NCI-H2196 (cell line): ENCODE data around the gene KHDC1L.
"Not testable (repeated sequence)": the region's sequence is repeated elsewhere in the genome, so short reads cannot be mapped to it uniquely, and the experiment has no call there.

ENCODE experiments used
- DNase-seq: peaks from one replicate; lab custom pipeline; 2025; ENCODE audit not compliant: unreplicated experiment; lab: John Stamatoyannopoulos, UW

Gene KHDC1L

DNA sequence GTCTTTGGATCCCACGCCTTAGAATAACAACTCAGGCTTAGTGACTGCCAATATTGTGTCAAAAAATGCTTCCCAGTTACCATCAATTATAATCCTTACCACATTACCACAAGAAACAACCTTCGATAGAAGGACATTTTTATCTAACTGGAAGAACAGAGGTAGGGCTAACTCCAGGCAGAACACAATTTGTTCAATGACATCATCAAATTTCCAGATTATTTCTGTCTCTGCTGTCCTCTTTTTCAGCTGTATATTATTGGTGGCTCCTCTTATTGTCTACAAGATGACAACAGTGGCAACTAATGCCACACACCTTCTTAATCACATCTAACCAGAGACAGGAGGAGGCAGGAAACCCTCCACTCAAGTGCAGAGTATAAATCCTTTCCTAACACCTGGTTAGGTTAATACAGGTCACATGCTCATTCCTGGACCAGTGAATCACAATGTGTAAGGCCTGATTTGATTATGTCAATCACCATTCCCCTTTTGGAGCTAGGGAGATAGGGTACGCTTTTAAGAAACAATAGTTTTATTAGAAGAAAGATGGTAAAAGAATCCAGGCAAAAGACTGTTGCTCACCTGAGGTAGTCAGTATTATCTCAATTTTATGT is 18.0 kb downstream of the KHDC1L start:
- DNase-seq = no peak

DNA sequence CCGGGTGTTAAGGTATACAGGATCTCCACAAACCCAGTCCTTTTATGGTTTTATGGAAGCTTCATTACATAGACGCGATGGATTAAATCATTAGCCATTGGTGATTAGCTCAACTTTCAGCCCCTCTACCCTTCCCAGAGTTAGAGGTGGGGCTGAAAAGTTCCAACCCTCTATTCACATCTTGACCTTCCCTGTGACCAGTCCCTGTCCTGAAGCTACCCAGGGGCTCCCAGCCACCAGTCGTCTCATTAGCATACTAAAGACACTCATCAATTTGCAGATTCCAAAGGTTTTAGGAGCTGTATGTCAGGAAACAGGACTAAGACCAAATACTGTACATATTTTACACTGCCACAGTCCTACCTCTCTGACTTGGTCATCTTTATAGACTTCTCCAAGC is 21.0 kb downstream of the KHDC1L start:
- no peak for DNase-seq

DNA sequence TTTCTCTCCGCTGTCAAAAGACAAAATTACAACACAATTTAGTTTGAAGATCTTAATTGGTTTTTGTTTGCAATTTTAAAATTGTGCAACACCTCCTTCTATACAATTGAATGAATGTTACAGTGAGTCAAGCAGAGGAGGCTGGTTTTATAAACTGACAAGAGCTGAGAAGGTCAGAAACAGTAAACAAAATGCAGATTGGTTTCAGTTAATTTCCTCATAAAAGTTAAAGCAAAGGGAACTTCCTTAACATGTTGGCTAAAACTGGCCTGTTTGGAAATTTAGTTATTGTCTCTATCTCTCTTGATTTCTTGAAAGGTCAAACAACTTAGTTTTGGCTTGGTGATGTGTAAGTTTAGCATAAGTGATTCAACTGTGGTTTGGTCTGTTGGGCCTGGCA is 22.2 kb downstream of the KHDC1L start:
- DNase-seq = no peak

DNA sequence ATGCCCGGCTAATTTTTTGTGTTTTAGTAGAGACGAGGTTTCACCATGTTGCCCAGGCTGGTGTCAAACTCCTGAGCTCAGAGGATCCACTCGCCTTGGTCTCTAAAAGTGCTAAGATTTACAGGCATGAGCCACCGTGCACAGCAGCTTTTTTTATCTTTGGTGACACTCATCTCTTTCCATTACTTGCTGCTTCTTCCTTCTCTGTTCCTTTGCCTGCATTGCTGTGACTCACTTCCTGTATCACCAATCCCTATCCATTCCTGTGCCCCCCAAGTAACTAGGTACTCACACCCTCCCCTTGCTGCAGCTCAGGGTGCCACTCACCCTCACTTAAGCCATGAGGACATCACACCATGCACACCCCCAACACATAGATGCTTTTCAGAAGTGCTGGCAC is 24.6 kb downstream of the KHDC1L start:
- no peak for DNase-seq

DNA sequence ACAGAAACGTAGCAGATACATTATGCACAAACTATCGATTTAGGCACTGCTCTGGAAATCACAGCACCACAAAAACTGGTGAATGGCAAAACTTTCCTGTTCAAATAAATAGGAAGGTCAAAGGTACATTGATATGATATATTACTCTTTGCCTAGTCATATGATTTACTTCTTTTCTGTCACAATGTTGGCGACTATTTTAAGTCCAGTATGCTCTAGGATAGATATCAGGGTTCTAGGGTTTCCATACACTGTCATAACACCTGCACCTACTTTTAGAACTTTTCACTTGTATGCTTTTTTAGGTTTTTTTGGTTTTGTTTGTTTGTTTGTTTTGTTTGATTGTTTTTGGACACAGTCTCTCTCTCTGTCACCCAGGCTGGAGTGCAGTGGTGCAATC is 25.0 kb downstream of the KHDC1L start:
- DNase-seq = no peak

DNA sequence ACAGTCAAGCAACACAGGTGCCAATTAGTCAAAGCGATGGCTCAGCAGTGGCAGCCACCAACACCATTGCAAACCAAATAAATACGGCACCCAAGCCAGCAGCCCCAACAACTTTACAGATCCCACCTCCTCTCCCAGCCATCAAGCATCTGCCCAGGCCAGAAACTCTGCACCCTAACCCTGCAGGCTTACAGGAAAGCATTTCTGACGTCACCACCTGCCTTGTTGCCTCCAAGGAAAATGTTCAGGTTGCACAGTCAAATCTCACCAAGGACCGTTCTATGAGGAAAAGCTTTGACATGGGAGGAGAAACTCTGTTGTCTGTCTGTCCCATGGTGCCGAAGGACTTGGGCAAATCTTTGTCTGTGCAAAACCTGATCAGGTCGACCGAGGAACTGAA is 30.6 kb downstream of the KHDC1L start:
- no peak for DNase-seq

DNA sequence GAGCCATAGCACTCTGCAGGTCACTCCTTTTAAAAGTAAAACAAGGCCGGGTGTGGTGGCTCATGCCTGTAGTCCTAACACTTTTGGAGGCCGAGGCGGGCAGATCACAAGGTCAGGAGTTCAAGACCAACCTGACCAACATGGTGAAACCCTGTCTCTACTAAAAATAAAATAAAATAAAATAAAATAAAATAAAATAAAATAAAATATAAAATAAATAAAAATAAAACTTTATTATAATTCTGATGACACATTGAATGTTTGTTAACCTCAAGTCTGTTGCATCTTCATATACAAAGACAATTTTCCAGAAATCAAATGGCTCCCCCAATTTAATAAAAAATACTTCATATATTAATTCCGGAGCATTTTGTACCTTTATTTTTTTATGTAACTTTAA is 32.0 kb downstream of the KHDC1L start:
- not testable (repeated sequence) for DNase-seq

DNA sequence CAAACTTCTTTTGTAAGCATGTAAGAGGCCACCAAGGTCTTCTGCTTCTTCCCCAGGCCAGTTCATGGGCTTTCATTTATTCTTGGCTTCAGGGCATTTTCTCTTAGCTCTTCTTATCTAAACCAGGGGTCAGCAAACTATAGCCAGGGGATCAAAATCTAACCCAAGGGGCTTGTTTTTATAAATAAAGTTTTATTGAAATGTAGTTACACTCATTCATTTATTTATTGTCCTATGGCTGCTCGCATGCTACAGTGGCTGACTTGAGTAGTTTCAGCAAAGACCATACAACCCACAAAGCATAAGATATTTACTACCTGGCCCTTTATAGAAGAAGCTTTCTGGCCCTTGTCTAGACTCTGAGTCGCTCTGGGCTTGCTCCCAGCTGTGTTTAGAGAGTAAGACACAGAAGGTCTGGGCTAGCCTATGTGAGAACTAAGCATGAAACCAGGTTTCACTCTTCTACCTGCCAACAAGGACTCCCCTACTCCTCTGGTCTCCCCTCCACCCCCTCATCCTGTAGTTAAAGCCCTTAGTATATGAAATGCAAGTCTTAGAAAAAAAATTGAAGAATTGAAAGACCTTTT is 43.2 kb downstream of the KHDC1L start:
- no peak for DNase-seq

DNA sequence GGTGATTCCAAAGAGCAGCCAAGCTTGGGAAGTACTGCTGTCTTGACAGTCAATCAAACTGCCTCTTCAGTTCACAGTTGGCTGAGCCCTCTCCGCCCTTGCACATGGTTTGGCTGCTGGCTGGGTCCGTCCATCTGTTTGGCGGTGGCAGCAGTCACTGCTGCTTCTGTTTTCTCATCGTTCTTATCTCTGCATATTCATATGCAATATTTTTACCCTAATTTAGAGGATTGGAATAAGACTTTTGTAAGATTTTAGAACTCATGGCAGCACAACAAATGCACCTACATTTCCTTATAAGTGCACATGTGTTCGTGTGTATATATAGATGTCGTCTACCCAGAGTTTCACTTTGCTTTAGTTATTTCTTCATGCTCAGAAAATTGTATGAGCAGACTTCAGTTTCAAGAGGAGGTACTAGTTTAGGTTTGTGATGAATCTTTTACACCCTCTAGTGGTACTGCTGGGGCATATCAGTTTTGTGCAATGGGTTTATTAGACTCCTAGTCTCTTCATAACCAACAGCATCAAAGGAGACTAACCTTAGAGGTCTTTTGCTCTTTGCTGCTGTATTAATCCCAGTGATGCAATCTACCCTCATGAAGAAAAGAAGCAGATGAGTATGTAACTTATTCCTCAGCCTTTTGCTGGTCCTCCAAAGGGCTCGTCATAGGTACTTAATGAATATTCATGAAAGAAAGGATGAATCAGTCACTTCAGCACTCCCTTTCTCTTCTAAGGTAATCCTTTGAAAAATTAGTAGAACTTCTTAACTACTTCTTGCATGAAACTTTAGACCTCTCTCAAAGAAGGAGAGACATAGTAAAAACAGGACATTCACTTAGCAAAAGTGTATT is 44.3 kb downstream of the KHDC1L start:
- DNase-seq = peak; percentile 35

DNA sequence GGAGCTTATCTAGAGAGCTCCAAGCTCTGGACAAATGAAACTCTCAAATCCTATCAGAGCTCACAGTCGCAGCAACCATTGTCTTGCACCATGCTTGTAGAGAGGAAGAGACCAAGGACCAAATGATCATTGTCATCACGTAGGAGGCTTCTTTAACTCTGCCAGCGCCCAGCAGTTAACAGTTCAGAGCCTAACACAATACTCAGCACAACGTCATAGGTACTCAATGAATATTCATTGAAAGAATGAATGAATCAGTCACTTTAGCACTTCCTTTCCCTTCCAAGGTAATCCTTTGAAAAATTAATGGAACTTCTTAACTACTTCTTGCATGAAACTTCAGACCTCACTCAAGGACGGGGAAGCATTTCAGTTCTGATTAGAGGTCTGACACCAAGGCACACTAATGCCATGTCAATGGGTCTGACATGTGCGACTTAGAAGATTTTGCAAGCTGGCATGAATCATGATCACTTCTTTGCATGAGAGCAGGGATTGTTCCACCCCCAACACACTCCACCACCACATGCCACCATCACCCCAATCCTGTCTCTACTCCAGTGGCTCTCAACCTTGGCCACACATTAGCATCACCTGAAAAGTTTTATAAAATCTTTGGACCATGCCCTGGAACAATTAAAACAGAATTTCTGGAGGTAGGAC is 45.1 kb downstream of the KHDC1L start:
- no peak for DNase-seq

DNA sequence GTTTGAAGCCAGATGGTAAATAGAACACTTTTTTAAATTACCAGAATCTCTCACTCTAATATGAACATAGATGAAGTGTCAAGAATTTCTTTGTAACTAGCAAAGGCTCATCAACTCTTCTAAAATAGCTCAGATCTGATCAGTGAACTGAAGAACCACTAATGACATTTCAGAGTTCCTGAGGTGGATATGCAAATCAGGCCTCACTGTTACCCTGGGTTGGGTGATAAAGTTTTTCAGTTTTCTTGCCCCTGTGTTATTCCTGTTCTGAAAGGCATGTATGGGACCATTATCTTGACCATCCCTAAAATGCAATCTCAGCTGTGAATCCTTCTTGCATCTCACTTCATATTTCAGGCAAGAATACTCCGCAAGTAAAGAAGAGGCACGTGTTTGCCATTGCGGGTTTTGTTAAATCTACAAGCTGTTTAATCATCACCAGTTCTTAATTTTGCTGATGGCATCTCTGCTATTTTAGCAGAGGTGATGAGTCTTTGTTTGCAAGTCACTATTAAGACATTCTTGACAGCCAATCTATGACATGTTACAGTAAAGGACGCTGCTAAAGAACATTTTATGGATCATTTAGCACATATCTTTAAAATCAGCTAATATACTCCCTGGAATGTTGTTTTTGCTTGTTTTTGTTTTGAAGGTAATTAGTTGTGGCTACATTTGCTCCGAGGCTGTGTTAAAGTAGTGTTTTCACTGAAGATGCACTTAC is 47.9 kb downstream of the KHDC1L start:
- no peak for DNase-seq

DNA sequence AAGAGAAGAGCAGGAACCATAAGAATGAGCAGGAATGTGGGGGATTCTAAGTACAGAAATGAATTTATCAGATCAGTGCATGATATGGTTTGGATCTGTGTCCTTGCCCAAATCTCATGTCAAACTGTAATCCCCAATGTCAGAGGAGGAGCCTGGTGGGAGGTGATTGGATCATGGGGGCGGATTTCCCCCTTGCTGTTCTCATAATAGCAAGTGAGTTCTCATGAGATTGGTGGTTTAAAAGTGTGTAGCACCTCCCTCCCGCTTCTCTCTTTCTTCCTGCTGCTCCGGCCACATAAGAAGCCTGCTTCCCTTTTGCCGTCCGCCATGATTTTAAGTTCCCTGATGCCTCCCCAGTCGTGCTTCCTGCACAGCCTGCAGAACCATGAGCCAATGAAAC is 49.2 kb downstream of the KHDC1L start:
- DNase-seq = no peak

DNA sequence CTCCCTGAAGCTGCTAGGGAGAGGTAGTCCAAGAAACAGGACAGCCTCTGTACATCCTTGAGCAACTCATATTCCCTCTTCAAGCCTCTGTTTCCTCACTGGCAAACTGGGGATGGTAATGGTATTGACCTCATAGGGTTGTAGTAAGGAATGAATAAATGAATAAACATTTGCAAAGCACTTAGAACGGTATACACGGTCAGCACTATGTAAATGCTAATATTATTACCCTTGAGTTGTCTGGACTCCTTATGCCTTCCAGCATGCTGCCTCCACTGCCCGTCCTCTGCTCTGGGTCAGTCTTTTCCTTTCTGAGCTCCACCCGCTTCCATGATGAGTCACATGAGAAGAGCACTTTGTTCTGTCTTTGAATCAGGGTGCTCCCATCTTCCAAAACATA is 50.6 kb downstream of the KHDC1L start:
- DNase-seq = no peak
